GM23338 (cell line): ENCODE measurements around the gene CASP3. TPM values are rescaled to one million over a fixed set of nuclear protein-coding genes. Genes with fewer than 3 reads are reported as not detected.

Source experiments
- ATAC-seq: fragments of 200-7000 bp; cut with Tn5 transposase; 3 replicates; pipeline ENCODE4 v1.9.1; 2020
- DNase-seq: peaks from one replicate; pipeline ENCODE4 v3.0.0-alpha.2; 2015; ENCODE audit warnings: low spot score
- H2AFZ ChIP-seq: fragments of 200-600 bp; sonication (generic); 2 replicates; pipeline ENCODE4 v1.8.0; 2016; ENCODE audit warnings: antibody characterized with exemption, mild to moderate bottlenecking, moderate library complexity
- H3F3A ChIP-seq: fragments of 200-600 bp; sonication (generic); replicated peaks from 2 replicates; pipeline ENCODE4 v1.8.0; 2017; ENCODE audit warnings: antibody characterized with exemption, mixed run types, low read depth
- H3K27ac ChIP-seq: fragments of 200-600 bp; sonication (generic); 2 replicates; pipeline ENCODE4 v1.6.1; 2016; ENCODE audit warnings: low read depth
- H3K27me3 ChIP-seq: fragments of 200-600 bp; sonication (generic); 2 replicates; pipeline ENCODE4 v1.8.0; 2016; ENCODE audit warnings: mild to moderate bottlenecking, mixed run types, moderate library complexity; ENCODE audit not compliant: insufficient read depth
- H3K36me3 ChIP-seq: fragments of 200-600 bp; sonication (generic); 2 replicates; pipeline ENCODE4 v1.8.0; 2016; ENCODE audit warnings: mild to moderate bottlenecking; ENCODE audit not compliant: insufficient read depth
- H3K4me1 ChIP-seq: fragments of 200-600 bp; sonication (generic); 2 replicates; pipeline ENCODE4 v1.8.0; 2016; ENCODE audit warnings: mild to moderate bottlenecking, moderate library complexity; ENCODE audit not compliant: insufficient read depth
- H3K4me2 ChIP-seq: fragments of 200-600 bp; sonication (generic); 2 replicates; pipeline ENCODE4 v1.7.1; 2017; ENCODE audit warnings: mixed run types
- H3K4me3 ChIP-seq: fragments of 200-600 bp; sonication (generic); 2 replicates; pipeline ENCODE4 v1.6.1; 2016; ENCODE audit warnings: mixed run types
- H3K79me2 ChIP-seq: fragments of 200-600 bp; sonication (generic); replicated peaks from 2 replicates; pipeline ENCODE4 v1.8.0; 2017; ENCODE audit warnings: mild to moderate bottlenecking; ENCODE audit not compliant: insufficient read depth
- H3K9me2 ChIP-seq: fragments of 200-600 bp; sonication (generic); 2 replicates; pipeline ENCODE4 v1.8.0; 2017; ENCODE audit not compliant: insufficient read depth
- H4K20me1 ChIP-seq: fragments of 200-600 bp; sonication (generic); replicated peaks from 2 replicates; pipeline ENCODE4 v1.8.0; 2017; ENCODE audit warnings: mild to moderate bottlenecking; ENCODE audit not compliant: insufficient read depth
- H3K27ac Mint-ChIP-seq: 2 replicates; pipeline ENCODE4 v1.8.0; 2020; ENCODE audit warnings: inconsistent platforms, mild to moderate bottlenecking, moderate library complexity, mixed read lengths
- H3K27me3 Mint-ChIP-seq: 3 replicates; pipeline ENCODE4 v1.8.0; 2022; ENCODE audit warnings: low read depth, mild to moderate bottlenecking, moderate library complexity, mixed read lengths, inconsistent platforms; ENCODE audit not compliant: insufficient read depth, poor library complexity
- H3K36me3 Mint-ChIP-seq: 3 replicates; pipeline ENCODE4 v1.8.0; 2021; ENCODE audit warnings: low read depth, mild to moderate bottlenecking, inconsistent platforms, moderate library complexity, mixed read lengths
- H3K4me1 Mint-ChIP-seq: 3 replicates; pipeline ENCODE4 v1.8.0; 2020; ENCODE audit warnings: mild to moderate bottlenecking, inconsistent platforms, mixed read lengths
- H3K4me3 Mint-ChIP-seq: 3 replicates; pipeline ENCODE4 v1.8.0; 2021; ENCODE audit warnings: moderate library complexity, mild to moderate bottlenecking, inconsistent platforms, mixed read lengths
- H3K9me3 Mint-ChIP-seq: 3 replicates; pipeline ENCODE4 v1.8.0; 2020; ENCODE audit warnings: moderate library complexity, mild to moderate bottlenecking, inconsistent platforms, mixed read lengths
- CREB1 ChIP-seq: fragments of 250-450 bp; sonication (Bioruptor Pico); IDR thresholded peaks from 2 replicates; pipeline ENCODE4 v1.5.0; 2020; ENCODE audit warnings: low read depth, mild to moderate bottlenecking, moderate library complexity
- EZH2 ChIP-seq: fragments of 200-600 bp; sonication (generic); IDR thresholded peaks from one replicate; pipeline ENCODE4 v1.8.0; 2017; ENCODE audit warnings: antibody characterized with exemption, mild to moderate bottlenecking, low read depth; ENCODE audit not compliant: unreplicated experiment
- EZH2phosphoT487 ChIP-seq: fragments of 200-600 bp; sonication (generic); IDR thresholded peaks from one replicate; pipeline ENCODE4 v1.8.1; 2018; ENCODE audit warnings: antibody characterized with exemption; ENCODE audit not compliant: unreplicated experiment
- JUNB ChIP-seq: IDR thresholded peaks from one replicate; pipeline ENCODE4 v1.6.1; 2016; ENCODE audit warnings: antibody characterized with exemption; ENCODE audit not compliant: unreplicated experiment
- NANOG ChIP-seq: IDR thresholded peaks from 2 replicates; pipeline ENCODE4 v1.6.1; 2016; ENCODE audit warnings: antibody characterized with exemption, borderline replicate concordance
- POLR2AphosphoS5 ChIP-seq: IDR thresholded peaks from 2 replicates; pipeline ENCODE4 v1.6.1; 2016; ENCODE audit warnings: antibody characterized with exemption, low read depth
- STAT1 ChIP-seq: IDR thresholded peaks from one replicate; pipeline ENCODE4 v1.6.1; 2016; ENCODE audit warnings: antibody characterized with exemption; ENCODE audit not compliant: unreplicated experiment
- ZNF114 ChIP-seq: fragments of 250-450 bp; sonication (Bioruptor Pico); IDR thresholded peaks from 2 replicates; pipeline ENCODE4 v1.5.0; 2020; ENCODE audit warnings: mild to moderate bottlenecking, moderate library complexity
- ZNF331 ChIP-seq: fragments of 250-450 bp; sonication (Bioruptor Pico); IDR thresholded peaks from 2 replicates; pipeline ENCODE4 v1.5.0; 2020; ENCODE audit warnings: low read depth, mild to moderate bottlenecking, moderate library complexity
- polyA plus RNA-seq: library from polyadenylated mRNA; unstranded; fragments of >200 nt; fragmentation: Nextera tagmentation; extraction: Ambion mirVana; gene quantifications from 2 replicates; pipeline ENCODE4 v1.2.1, GENCODE V29; 2016
- total RNA-seq: library from RNA; depleted of rRNA; stranded (reverse); fragments of >200 nt; shearing (Covaris generic); gene quantifications from 2 replicates; pipeline ENCODE4 v1.2.3, GENCODE V29; 2014
- TF ChIP-seq, protein P1 (sequence below): IDR thresholded peaks from one replicate; pipeline ENCODE4 v1.6.1; 2018; ENCODE audit warnings: antibody characterized with exemption; ENCODE audit not compliant: unreplicated experiment
- TF ChIP-seq, protein P2 (sequence below): IDR thresholded peaks from 2 replicates; pipeline ENCODE4 v1.6.1; 2016; ENCODE audit warnings: antibody characterized with exemption
- TF ChIP-seq, protein P3 (sequence below), 2 experiments: fragments of 200-600 bp in 1 of 2; sonication (generic) in 1 of 2; conservative IDR thresholded peaks; 2 replicates each; pipeline versions ENCODE4 v1.5.1 to v1.6.1; 2016 to 2017; ENCODE audit warnings: antibody characterized with exemption in 2 of 2, low read depth in 2 of 2, mild to moderate bottlenecking in 2 of 2, moderate library complexity in 1 of 2

Gene CASP3
- total and polyA plus RNA-seq, 2 experiments from 2014 or later: 50.5 to 84.4 TPM

DNA sequence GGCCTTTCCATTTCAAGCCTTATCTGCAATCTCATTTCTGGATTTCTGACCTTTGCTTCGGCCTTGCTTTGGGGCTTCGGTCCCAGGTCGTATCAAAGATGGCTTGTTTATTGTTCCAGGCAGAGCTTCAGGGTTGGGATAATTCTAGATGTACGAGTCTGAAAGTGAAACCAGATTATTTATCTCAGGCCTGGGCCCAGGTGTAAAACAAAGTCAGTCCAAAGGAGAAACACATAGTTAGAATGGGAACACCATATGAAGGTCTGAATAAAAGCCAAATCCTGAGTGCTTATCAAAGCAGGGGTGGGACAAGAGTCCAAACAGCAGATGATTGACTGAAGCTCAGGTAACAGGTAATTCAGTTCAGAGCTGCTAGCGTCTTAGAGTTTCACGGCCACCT lies 17.4 kb upstream of the CASP3 start (continued):
- no peak for TF ChIP-seq POLR2AphosphoS5
- TF ChIP-seq EZH2phosphoT487: no peak
- TF ChIP-seq NANOG: no peak
- TF ChIP-seq CREB1: no peak
- no peak for TF ChIP-seq STAT1
- no peak for TF ChIP-seq EZH2
- TF ChIP-seq, protein P1, sequence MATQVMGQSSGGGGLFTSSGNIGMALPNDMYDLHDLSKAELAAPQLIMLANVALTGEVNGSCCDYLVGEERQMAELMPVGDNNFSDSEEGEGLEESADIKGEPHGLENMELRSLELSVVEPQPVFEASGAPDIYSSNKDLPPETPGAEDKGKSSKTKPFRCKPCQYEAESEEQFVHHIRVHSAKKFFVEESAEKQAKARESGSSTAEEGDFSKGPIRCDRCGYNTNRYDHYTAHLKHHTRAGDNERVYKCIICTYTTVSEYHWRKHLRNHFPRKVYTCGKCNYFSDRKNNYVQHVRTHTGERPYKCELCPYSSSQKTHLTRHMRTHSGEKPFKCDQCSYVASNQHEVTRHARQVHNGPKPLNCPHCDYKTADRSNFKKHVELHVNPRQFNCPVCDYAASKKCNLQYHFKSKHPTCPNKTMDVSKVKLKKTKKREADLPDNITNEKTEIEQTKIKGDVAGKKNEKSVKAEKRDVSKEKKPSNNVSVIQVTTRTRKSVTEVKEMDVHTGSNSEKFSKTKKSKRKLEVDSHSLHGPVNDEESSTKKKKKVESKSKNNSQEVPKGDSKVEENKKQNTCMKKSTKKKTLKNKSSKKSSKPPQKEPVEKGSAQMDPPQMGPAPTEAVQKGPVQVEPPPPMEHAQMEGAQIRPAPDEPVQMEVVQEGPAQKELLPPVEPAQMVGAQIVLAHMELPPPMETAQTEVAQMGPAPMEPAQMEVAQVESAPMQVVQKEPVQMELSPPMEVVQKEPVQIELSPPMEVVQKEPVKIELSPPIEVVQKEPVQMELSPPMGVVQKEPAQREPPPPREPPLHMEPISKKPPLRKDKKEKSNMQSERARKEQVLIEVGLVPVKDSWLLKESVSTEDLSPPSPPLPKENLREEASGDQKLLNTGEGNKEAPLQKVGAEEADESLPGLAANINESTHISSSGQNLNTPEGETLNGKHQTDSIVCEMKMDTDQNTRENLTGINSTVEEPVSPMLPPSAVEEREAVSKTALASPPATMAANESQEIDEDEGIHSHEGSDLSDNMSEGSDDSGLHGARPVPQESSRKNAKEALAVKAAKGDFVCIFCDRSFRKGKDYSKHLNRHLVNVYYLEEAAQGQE: no peak
- TF ChIP-seq ZNF331: no peak
- TF ChIP-seq, protein P2, sequence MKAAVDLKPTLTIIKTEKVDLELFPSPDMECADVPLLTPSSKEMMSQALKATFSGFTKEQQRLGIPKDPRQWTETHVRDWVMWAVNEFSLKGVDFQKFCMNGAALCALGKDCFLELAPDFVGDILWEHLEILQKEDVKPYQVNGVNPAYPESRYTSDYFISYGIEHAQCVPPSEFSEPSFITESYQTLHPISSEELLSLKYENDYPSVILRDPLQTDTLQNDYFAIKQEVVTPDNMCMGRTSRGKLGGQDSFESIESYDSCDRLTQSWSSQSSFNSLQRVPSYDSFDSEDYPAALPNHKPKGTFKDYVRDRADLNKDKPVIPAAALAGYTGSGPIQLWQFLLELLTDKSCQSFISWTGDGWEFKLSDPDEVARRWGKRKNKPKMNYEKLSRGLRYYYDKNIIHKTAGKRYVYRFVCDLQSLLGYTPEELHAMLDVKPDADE: no peak
- TF ChIP-seq JUNB: no peak
- TF ChIP-seq, protein P3, sequence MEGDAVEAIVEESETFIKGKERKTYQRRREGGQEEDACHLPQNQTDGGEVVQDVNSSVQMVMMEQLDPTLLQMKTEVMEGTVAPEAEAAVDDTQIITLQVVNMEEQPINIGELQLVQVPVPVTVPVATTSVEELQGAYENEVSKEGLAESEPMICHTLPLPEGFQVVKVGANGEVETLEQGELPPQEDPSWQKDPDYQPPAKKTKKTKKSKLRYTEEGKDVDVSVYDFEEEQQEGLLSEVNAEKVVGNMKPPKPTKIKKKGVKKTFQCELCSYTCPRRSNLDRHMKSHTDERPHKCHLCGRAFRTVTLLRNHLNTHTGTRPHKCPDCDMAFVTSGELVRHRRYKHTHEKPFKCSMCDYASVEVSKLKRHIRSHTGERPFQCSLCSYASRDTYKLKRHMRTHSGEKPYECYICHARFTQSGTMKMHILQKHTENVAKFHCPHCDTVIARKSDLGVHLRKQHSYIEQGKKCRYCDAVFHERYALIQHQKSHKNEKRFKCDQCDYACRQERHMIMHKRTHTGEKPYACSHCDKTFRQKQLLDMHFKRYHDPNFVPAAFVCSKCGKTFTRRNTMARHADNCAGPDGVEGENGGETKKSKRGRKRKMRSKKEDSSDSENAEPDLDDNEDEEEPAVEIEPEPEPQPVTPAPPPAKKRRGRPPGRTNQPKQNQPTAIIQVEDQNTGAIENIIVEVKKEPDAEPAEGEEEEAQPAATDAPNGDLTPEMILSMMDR (conservative IDR thresholded peaks at IDR 0.05; ENCODE audit: low read depth in 2 of 2): no peak
- no peak for TF ChIP-seq ZNF114 (CRISPR knock-in tag)

DNA sequence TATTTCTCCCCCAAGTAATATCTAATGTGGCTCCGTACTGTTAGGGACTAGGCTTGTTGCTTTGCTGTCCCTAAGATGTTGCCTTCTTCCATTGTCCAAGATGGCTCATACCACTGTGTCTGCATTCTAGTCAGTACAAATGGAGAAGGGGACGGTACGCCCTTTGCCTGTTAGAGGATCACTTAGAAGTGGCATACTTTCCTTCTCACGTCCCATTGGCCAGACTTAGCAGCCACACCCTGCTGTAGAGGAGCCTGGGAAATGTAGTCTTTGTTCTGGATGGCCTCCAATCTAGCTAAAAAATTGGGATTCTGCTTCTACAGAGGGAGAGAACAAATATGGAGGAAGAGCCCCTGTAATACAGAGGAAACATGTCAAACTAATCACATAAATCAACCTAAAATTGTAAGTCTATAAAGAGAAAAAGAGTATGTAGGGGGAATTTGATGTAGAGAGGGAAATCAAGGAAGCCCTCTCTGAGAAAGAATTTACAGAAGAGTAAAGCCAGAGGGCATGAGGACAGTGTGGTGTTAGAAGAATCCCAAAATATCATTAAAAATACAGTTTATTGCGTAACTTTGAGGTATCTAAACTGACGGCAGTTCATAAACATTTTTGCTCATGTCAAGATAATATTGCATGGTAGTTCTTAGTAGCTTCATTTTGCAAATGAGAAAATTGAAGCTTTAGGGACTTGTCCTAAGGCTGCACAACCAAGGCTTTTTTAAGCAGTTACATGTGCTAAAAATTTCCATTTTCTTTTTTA lies 15.4 kb upstream of the CASP3 start:
- H3K27me3 ChIP-seq: no peaks in the 10 kb centered on the region
- TF ChIP-seq EZH2phosphoT487 (no peak), ZNF114 (CRISPR knock-in tag) (no peak), CREB1 (no peak), EZH2 (no peak), JUNB (no peak)
- TF ChIP-seq, protein P1: no peak
- H3K4me1 ChIP-seq: no peaks in the 10 kb centered on the region
- H3K9me2 ChIP-seq: no peaks in the 10 kb centered on the region
- no peaks in the 10 kb centered on the region for H3K9me3 Mint-ChIP-seq
- H3K27ac Mint-ChIP-seq: no peak overlapping the region
- H3K27me3 Mint-ChIP-seq: no peaks in the 10 kb centered on the region
- no peak overlapping the region for H3K4me2 ChIP-seq
- H3K79me2 ChIP-seq: no peaks in the 10 kb centered on the region
- H3K36me3 ChIP-seq: no peaks in the 10 kb centered on the region
- H3K4me1 Mint-ChIP-seq: peaks cover 2% of the 10 kb centered on the region
- no peaks in the 10 kb centered on the region for H3F3A ChIP-seq
- ATAC-seq (peak; percentile 100), DNase-seq (peak; percentile 79)
- H2AFZ ChIP-seq: no peak overlapping the region
- H4K20me1 ChIP-seq: no peaks in the 10 kb centered on the region
- no peak overlapping the region for H3K4me3 ChIP-seq
- H3K36me3 Mint-ChIP-seq: peaks cover 16% of the 10 kb centered on the region; the same call in 2 of the 3 replicates
- no peak overlapping the region for H3K27ac ChIP-seq
- no peak overlapping the region for H3K4me3 Mint-ChIP-seq
